GM18511 (cell line): ENCODE results near the gene FAM227B.

Source experiments
- ATAC-seq: cut with Tn5 transposase; IDR thresholded peaks from one replicate; pipeline ENCODE4 v1.9.1; 2021; ENCODE audit warnings: mild to moderate bottlenecking, moderate library complexity; ENCODE audit not compliant: unreplicated experiment

FAM227B gene

GRCh38 chr15:49306551-49306950 is 314.1 kb downstream of the FAM227B start:
- ATAC-seq = no peak

- ATAC-seq = no peak
Measured at GRCh38 chr15:49303003-49303402, 317.6 kb downstream of the FAM227B start.

DNA sequence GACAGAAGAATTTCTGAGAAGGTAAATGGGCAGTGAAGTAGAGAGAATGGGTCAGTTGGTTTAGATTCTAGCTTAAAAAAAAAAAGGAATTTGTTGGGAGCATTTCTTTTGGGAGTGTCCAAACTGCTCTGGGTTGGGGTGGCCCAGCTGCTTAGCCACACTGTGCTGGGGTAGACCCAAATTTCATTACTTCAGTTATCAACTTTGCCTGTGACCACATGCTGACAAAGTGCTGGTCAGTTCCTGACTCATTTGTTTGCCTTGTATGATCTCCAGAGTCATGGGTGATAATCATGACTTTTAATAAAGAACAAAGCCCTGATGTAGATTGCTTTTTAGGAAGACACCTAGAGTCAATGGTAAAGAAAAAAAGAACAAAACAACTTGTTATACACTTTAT is 319.1 kb downstream of the FAM227B start:
- ATAC-seq = no peak

DNA sequence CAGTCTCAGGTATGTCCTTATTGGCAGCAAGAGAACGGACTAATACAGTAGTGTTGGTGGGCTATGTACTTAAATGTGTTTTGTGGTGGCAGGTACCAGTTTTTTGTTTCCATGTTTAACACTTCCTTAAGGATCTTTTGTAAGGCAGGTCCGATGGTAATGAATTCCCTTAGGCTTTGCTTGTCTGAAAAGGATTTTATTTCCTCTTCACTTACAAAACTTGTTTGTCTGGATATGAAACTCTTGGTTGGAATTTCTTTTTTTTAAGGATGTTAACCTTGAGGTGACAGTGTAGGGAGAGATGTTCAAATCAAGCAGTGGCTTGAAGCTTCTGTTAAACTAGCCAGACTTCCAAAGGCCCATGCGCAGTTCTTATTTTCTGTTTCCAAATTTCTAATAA is 319.8 kb downstream of the FAM227B start:
- ATAC-seq = no peak

GRCh38 chr15:49297584-49297983 is 323.0 kb downstream of the FAM227B start:
- ATAC-seq = no peak

DNA sequence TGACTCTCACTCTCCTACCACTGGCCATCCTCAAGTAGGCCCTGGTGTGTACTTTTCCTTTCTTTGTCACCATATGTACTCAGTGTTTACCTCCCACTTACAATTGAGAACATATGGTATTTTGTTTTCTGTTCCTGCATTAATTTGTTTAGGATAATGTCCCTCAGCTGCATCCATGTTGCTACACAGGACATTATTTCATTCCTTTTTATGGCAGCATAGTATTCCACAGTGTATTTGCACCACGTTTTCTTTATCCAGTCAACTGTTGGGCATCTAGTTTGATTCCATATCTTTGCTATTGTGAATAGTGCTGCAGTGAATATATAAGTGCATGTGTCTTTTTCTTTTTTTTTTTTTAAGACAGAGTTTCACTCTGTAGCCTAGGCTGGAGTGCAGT is 324.4 kb downstream of the FAM227B start:
- no peak for ATAC-seq

GRCh38 chr15:49293941-49294340 is 326.7 kb downstream of the FAM227B start:
- no peak for ATAC-seq

DNA sequence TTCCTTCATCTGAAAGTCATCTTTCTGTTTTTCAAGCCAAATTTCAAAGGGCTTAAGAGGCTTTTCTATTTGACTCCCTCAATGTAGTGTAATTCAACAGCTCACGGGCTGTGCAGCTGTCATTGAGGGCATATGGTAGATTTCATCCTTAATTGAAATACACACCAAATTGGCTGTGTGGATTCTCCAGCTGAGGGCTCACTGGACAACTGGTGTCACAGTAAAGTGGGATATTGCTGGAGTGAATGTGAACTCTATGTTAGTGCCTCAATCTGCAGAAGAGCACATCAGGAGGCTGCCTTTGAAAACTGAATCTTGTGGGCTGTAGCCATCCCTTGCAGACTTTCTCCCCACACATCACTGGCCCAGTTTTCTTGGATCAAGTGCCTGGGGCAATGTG is 330.4 kb downstream of the FAM227B start:
- no peak for ATAC-seq

DNA sequence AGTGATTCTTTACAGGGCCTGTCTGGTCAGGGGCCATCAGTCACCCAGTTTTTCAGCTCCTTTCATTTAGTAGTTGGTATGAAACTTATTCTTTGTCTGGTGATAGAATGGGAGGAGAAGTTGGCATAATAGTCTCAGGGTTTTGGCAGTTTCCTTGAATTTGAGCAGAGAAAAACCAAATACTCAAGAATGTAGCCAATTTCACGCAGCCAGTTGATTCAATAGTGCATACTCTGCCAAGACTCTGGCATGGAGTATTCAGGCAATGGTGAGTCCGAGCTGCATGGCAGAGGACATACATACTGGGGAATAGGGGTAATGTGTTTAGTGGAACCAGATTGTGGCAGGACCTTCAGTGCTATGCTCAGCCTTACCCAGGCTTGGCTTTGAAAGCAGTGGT is 332.2 kb downstream of the FAM227B start:
- ATAC-seq = no peak

DNA sequence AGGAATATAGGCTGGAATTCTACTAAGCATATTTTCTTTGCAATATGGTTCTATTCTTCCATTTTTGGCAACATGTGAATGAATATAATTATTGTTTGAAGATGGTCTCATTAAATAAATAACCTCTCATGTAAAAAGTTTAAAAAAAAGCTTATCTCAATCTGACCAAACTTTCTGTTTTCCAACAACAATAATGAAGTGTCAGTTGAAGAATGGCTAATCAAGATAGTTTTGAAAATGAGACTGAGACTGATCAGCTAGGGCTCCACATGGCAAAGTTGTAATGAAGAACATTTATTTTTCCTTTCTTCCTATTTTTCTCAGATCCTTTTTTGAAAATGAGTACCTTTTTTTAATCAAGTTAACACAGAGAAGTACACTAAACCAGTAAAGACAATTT is 333.1 kb downstream of the FAM227B start:
- ATAC-seq = no peak

DNA sequence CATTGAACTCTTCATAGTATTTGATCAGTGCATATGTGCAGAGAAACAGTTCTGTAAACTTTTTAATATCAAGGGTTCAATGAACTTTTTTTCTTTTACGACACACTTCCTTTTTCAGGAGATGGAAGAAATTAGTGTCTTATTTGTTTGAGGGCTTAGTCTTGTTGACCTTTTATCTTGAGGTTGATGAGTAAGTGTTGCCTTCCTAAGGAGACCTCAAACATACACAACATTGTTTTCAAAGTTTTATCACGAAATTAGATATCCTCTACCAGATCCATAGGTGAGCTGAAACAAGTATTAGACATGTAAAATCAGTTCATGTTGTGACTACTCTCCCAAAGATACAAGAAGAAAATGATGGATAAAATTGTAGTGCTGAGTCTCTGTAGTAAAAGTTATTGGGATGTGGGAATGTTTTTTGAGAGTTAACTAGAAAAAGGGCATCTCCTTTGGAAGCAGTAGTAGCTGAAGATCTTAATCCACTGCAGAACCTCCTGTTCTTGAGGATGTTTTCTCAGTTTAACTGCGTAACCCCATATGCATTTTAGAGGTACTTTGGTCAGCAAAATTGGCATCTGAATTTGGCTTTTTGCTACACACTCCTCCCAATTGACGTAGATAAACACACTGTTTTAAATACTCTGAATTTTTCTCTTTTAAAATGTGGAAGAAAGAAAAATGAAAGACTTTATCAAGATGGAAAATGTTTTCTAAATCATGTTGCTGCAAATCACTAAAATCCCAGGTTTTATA is 333.8 kb downstream of the FAM227B start:
- ATAC-seq = no peak

GRCh38 chr15:49282366-49282765 is 338.3 kb downstream of the FAM227B start:
- no peak for ATAC-seq

DNA sequence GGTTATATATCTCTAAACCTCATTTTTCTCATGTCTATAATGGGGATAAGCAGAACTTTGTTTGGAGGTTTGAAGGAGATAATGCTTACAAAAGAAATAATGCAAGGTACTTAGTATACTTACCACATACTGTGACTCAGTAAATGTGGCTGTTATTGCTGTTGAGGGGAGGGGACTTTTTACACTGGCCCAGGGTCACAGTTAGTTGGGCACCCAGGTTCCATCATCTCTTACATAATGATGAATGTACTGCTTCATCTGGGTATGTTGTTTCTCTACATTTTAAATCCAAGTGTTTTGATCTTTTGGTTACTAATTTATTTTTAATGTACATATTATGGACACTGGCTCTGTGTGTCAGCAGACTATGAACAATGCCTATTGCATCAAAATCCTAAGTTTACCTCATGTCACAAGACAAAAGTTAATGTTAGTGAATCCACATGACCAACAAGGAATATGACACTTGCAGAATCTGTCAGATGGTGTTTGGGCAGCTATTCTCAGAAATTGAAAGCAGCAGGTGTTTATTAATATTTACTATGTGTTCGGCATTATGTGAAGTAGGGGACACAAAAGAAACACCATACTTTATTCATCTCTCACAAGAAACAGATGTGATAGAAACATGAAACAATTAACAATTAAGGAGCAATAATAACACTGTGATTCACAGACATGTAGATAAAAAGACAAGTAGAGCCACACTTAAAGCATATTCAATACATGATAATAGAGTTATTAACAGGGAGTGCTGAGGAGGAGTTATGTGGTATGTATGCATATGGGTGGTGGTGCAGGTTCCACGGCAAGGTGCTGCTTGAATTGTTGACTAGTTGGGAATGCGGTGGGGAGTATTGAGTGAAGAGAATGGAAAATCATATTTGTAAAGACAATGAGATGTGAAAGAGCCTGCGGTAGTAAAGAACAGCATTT is 340.8 kb downstream of the FAM227B start:
- ATAC-seq = no peak

- no peak for ATAC-seq
Measured at GRCh38 chr15:49278751-49279150, 341.9 kb downstream of the FAM227B start.
